ENCODE data around the gene MCUR1. TPM values are rescaled to one million over a fixed set of nuclear protein-coding genes. Genes with fewer than 3 reads are reported as not detected.

Gene MCUR1
- total and polyA plus RNA-seq, 2 of the 13 experiments (the other 11 are each of a cell fraction or from before 2014, with no cell fraction given): 8.0 to 29.6 TPM

DNA sequence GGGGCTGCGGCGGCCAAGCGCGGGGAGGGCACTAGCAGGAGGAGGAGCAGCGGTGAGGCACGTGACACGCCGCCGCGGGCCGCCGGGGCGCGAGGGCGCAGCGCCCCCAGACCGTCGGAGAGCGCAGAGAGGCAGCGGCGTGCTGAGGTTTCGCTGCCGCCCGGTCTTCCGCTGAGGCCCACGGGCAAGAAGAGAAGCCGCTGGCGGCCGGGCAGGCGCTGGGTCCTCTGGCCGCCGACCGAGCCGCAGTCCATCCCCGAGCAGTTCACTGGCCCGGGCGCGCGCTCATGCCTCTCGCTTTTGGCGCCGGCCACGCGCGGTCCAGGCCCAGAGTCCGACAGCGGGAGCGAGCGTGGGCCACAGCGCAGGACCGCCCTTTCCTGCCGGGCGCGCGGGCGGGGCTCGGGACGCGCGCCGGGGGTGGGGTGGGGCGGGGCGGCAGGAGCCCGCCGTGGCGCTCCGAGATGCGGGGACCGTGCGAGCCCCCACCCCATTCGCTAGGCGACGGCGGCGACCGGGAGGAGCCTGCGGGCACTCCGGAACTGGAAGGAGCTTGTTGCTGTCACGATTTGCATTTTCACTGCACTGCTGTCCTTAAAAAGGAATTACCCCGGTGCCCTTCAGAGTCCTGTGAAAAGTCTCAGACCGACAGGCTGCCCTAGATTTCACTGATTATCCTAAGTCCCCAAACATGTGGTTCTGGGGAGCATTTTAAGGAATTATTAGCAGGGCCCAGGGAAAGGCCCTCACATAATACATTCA, at the start of gene MCUR1 (continued):
- TF ChIP-seq TFDP1 (CRISPR knock-in tag; IDR thresholded peaks at IDR 0.05; ENCODE audit: borderline replicate concordance) (peak; percentile 90), PHF20 (CRISPR knock-in tag; IDR thresholded peaks at IDR 0.05) (peak; percentile 51; the same call in 1 of the 2 replicates), SMARCC2 (IDR thresholded peaks at IDR 0.05) (no peak), RXRA (CRISPR knock-in tag; IDR thresholded peaks at IDR 0.05) (no peak; the same call in 1 of the 2 replicates), SYNCRIP (IDR thresholded peaks at IDR 0.05; ENCODE audit: insufficient read depth, low read depth, low read length) (no peak), POGZ (CRISPR knock-in tag; IDR thresholded peaks at IDR 0.05) (0 out of 2 replicates have a peak, but pooled peaks have one; percentile 9), MAFK (conservative IDR thresholded peaks at IDR 0.05 in 1 of 2, IDR thresholded peaks at IDR 0.05 in 1 of 2; ENCODE audit: low read length in 2 of 2) (no peak), SP140L (CRISPR knock-in tag; IDR thresholded peaks at IDR 0.05; ENCODE audit: borderline replicate concordance) (no peak), DZIP1 (CRISPR knock-in tag; IDR thresholded peaks at IDR 0.05) (no peak), KLF9 (CRISPR knock-in tag; IDR thresholded peaks at IDR 0.05; ENCODE audit: low read depth) (0 out of 2 replicates have a peak, but pooled peaks have one; percentile 3), TCF7L2 (IDR thresholded peaks at IDR 0.05; ENCODE audit: low read depth, low read length) (no peak), ZNF572 (CRISPR knock-in tag; IDR thresholded peaks at IDR 0.05) (no peak), ZNF547 (CRISPR knock-in tag; IDR thresholded peaks at IDR 0.05) (peak; percentile 98), FUBP1 (CRISPR knock-in tag; IDR thresholded peaks at IDR 0.05; ENCODE audit: borderline replicate concordance) (0 out of 2 replicates have a peak, but pooled peaks have one; percentile 6), GATAD2A (CRISPR knock-in tag; IDR thresholded peaks at IDR 0.05) (no peak)
- TF ChIP-seq, protein P1, sequence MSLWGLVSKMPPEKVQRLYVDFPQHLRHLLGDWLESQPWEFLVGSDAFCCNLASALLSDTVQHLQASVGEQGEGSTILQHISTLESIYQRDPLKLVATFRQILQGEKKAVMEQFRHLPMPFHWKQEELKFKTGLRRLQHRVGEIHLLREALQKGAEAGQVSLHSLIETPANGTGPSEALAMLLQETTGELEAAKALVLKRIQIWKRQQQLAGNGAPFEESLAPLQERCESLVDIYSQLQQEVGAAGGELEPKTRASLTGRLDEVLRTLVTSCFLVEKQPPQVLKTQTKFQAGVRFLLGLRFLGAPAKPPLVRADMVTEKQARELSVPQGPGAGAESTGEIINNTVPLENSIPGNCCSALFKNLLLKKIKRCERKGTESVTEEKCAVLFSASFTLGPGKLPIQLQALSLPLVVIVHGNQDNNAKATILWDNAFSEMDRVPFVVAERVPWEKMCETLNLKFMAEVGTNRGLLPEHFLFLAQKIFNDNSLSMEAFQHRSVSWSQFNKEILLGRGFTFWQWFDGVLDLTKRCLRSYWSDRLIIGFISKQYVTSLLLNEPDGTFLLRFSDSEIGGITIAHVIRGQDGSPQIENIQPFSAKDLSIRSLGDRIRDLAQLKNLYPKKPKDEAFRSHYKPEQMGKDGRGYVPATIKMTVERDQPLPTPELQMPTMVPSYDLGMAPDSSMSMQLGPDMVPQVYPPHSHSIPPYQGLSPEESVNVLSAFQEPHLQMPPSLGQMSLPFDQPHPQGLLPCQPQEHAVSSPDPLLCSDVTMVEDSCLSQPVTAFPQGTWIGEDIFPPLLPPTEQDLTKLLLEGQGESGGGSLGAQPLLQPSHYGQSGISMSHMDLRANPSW (CRISPR knock-in tag; IDR thresholded peaks at IDR 0.05; ENCODE audit: borderline replicate concordance): peak; percentile 68; the same call in 1 of the 2 replicates
- TF ChIP-seq, protein P2, sequence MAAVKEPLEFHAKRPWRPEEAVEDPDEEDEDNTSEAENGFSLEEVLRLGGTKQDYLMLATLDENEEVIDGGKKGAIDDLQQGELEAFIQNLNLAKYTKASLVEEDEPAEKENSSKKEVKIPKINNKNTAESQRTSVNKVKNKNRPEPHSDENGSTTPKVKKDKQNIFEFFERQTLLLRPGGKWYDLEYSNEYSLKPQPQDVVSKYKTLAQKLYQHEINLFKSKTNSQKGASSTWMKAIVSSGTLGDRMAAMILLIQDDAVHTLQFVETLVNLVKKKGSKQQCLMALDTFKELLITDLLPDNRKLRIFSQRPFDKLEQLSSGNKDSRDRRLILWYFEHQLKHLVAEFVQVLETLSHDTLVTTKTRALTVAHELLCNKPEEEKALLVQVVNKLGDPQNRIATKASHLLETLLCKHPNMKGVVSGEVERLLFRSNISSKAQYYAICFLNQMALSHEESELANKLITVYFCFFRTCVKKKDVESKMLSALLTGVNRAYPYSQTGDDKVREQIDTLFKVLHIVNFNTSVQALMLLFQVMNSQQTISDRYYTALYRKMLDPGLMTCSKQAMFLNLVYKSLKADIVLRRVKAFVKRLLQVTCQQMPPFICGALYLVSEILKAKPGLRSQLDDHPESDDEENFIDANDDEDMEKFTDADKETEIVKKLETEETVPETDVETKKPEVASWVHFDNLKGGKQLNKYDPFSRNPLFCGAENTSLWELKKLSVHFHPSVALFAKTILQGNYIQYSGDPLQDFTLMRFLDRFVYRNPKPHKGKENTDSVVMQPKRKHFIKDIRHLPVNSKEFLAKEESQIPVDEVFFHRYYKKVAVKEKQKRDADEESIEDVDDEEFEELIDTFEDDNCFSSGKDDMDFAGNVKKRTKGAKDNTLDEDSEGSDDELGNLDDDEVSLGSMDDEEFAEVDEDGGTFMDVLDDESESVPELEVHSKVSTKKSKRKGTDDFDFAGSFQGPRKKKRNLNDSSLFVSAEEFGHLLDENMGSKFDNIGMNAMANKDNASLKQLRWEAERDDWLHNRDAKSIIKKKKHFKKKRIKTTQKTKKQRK (IDR thresholded peaks at IDR 0.05; ENCODE audit: low read length): no peak

Measured in HepG2 (cell line).